ENCODE results near the gene AIG1.
"Not testable (repeated sequence)": the region's sequence is repeated elsewhere in the genome, so short reads cannot be mapped to it uniquely, and the experiment has no call there.

AIG1 gene

GRCh38 chr6:143234734-143235133 is 174.0 kb downstream of the AIG1 start:
- DNase-seq (ENCODE audit: low spot score) = no peak

- DNase-seq (ENCODE audit: low spot score) = no peak
These were observed 175.6 kb downstream of the AIG1 start for GRCh38 chr6:143236151-143236798.

DNA sequence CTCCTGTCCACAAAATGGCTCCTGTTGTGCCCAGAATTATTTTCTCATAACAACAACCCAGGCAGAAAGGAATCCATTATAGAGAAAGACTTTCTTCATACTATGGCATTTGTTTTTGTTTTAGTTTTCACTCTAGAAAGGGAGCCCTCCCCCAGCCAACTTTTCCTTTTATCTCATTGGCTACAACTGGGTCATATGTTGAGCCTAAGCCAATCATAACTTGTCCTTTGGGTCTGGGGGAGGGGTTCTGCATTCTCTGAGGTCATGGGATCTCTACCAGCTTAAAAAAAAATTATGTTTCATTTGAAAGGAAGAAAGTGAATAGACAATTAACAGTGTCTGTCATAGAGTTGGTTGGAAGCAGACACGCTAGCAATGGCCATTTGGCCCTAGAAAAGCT is 177.6 kb downstream of the AIG1 start:
- no peak for DNase-seq (ENCODE audit: low spot score)

- no peak for DNase-seq (ENCODE audit: low spot score)
These were observed 180.4 kb downstream of the AIG1 start for GRCh38 chr6:143241111-143241510.

DNA sequence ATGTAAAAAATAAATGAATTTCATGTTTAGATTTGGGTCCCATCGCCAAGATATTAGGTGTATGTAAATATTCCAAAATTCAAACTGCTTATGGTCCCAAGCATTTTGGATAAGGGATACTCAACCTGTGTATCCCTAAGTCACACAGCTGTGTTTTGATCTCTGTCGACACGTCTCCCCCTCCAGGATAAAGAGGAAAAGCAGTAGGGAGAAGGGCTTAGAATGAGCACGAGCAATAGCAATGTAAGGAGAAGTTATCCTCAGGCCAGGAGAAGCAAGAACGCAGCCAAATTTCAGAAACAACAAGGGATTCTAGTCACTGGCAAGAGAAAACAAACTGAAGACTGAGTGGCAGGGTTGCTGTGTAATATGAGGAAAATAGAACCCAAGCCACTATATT is 181.2 kb downstream of the AIG1 start:
- no peak for DNase-seq (ENCODE audit: low spot score)

DNA sequence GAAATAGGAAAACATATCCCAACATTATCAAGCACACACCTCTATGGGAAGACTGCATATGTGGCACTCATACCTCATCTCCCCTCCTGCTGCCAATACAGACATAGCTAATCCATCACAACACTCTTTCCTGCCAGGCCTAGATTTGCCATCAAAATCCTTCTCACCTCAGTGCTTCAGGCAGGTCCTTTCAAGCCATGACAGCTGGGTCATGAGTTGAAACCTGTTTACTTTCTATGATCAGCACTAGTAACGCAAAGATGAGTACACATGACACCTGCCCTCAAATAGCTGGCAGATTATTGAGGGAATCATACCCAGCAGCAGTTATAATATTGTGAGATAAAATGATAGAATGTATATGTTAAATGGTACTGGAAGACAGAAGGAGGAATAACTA is 183.1 kb downstream of the AIG1 start:
- no peak for DNase-seq (ENCODE audit: low spot score)

DNA sequence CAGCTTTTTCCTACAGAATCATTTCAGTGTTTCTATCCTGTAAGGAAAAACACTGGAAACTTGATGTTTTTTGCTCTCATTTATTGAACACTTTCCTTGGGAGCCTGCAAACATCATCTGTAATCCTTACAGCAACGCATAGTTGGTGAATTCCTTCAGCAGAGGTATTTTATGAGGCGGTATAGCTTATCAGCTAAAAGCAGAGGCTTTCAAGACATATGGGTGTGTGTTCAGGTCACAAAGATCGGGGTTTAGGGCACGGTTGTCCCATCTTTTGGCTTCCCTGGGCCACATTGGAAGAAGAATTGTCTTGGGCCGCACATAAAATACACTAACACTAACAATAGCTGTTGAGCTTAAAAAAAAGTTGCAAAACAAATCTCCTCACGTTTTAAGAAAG is 185.0 kb downstream of the AIG1 start:
- DNase-seq (ENCODE audit: low spot score) = no peak

DNA sequence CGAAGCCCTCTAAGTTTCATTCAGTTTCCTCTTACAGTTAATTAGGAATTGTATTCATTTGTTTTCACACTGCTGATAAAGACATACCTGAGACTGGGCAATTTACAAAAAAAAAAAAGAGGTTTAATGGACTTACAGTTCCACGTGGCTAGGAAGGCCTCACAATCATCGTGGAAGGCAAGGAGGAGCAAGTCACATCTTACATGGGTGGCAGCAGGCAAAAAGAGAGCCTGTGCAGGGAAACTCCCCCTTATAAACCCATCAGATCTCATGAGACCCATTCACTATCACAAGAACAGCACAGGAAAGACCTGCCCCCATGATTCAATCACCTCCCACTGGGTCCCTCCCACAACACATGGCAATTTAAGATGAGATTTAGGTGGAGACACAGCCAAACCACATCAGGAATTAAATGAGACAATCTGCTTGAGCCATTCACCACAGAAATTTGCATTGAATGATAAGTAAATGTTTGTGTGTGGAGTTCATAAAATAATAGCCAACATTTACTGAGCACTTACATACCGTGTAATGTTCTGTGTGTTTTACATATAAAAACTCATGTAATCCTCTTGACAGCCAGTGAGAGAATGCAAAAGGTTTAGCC is 185.6 kb downstream of the AIG1 start:
- DNase-seq (ENCODE audit: low spot score) = not testable (repeated sequence)

DNA sequence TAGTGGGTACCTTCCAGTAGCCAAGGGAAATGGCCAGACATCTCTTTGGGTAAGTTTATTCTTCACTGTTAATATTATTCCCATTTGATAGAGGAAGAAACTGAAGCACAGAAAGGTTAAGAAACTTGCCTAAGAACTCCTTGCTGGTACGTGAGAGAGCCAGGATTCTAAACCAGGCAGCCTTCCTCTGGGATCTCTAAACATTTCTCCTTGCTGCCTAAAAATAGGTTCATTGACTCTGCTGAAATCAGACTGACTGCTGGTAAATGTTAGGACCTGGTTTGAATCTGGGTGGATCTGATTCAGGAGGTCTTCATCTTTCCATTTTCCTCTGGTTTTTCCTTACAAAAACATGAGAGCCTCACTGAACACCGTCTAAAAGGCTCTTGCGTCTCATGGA is 186.9 kb downstream of the AIG1 start:
- DNase-seq (ENCODE audit: low spot score) = no peak

- DNase-seq (ENCODE audit: low spot score) = no peak
These were observed 187.7 kb downstream of the AIG1 start for GRCh38 chr6:143248359-143248758.

- DNase-seq (ENCODE audit: low spot score) = no peak
These were observed 190.6 kb downstream of the AIG1 start for GRCh38 chr6:143251288-143251687.

- no peak for DNase-seq (ENCODE audit: low spot score)
These were observed 192.3 kb downstream of the AIG1 start for GRCh38 chr6:143252961-143253360.

GRCh38 chr6:143253586-143253985 is 192.9 kb downstream of the AIG1 start:
- DNase-seq (ENCODE audit: low spot score) = no peak

GRCh38 chr6:143258945-143259344 is 198.3 kb downstream of the AIG1 start:
- no peak for DNase-seq (ENCODE audit: low spot score)

GRCh38 chr6:143260857-143261256 is 200.2 kb downstream of the AIG1 start:
- no peak for DNase-seq (ENCODE audit: low spot score)

GRCh38 chr6:143261899-143262436 is 201.3 kb downstream of the AIG1 start:
- DNase-seq (ENCODE audit: low spot score) = no peak

GRCh38 chr6:143262859-143263258 is 202.2 kb downstream of the AIG1 start:
- no peak for DNase-seq (ENCODE audit: low spot score)

DNA sequence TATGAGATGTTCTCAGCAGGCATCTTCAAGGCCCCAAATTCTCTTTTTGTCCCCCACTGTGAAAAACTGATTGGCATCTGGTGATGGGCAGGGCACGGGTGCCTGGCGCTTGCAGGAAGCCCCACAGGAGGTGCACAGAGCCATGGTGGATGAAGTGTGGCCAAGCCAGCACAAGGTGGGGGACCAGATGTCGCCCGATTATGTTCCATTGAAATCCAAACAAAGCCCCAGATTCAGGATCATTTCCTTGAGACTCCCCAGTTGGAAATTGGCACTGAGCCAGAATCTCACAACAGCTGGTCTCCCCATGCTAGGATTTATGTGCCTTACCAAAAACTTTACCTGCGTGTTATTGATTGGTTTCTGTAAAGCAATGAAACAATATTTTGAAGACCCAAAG is 203.7 kb downstream of the AIG1 start:
- no peak for DNase-seq (ENCODE audit: low spot score)

GRCh38 chr6:143264986-143265764 is 204.5 kb downstream of the AIG1 start:
- no peak for DNase-seq (ENCODE audit: low spot score)

DNA sequence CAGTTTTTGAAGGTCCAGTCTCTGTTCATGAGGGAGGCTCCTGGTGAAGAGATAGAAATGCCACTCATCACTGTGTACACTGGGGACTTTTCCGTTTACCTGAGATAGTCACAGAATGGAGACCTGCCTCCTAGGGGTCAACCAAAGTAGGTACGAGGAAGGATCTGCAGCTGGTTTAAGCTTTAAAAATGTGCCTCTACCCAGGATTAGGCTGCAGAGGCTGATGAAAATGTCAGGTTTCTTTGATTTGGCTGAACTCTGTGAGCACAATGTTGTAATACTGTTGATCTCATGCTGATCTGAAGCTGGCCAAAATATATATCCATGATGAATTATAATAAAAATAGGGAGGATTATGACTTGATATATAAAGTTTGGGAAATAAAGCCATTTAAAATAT is 207.1 kb downstream of the AIG1 start:
- no peak for DNase-seq (ENCODE audit: low spot score)

GRCh38 chr6:143268439-143268838 is 207.8 kb downstream of the AIG1 start:
- DNase-seq (ENCODE audit: low spot score) = no peak

GRCh38 chr6:143270026-143270425 is 209.3 kb downstream of the AIG1 start:
- DNase-seq (ENCODE audit: low spot score) = no peak

DNA sequence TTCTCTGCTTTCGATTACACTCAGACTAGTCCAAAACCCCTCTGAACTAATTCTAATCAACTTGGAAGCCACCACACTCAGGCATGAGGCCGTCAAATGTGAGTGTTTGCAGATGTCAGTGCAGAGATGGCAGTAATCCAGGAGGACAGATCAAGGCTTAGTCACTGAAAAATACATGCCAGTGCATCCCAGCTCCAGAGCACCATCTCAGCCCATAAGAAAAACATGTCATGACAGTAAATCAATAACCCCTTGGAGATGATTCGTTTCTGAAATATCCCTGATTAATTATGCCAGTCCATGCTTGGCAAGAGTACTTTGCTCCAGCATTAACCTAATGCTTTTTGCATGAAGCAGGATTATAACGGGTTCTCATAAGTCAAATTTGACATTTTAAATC is 210.3 kb downstream of the AIG1 start:
- DNase-seq (ENCODE audit: low spot score) = no peak
